22Rv1 (cell line): ENCODE data around the gene CYP21A2.

Experiments used
- CTCF ChIP-seq: fragments of 450-650 bp; IDR thresholded peaks from 2 replicates; pipeline ENCODE4 v1.5.1; 2017; ENCODE audit warnings: mild to moderate bottlenecking
- ZFX ChIP-seq: fragments of 450-650 bp; IDR thresholded peaks from 2 replicates; pipeline ENCODE4 v1.6.1; 2017; ENCODE audit warnings: antibody characterized with exemption, borderline replicate concordance

DNA sequence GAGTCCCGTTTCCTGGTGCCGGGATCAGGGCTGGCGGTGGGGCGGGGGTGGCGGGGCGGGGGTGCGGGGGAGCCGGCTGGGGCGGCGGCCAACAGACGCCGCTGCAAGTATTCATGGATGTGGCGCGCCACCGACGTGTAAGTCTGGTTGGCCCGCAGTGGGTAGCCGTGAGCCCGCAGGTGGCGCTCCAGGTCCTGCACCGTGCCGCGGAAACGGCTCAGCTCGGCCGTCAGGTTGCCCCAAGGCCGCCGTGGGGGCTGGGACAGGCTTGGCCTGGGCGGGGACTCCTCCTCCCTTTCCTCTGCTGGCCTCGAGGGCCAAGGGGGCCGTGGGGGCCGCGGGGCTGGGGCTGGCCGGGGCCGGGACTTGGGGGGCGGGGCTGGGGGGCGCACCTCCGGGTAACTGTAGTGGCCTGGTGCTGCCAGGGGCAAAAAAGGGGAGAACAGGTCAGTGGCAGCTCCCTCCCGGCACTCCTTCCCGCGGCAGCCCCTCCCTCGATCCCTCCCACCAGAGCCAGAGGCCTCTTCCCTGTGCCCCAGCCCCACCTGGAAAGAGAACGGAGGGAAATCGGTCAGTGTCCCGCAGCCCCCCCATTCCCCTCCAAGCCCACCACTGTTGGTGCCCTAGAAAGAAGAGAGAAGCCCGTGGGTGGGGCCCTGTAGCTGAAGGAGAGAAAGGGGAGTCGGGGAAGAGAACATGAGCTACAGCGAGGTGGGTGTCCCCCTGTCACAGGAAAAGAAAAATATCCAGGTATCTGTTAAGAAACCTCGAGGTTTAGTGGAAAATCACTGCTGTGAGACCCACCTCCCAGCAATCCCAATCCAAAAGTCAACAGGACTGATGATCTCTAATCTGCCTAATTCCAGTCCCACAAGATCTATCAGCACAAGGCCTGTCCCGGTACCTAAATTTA lies 49.6 kb downstream of the CYP21A2 start:
- TF ChIP-seq ZFX, result no peak
- TF ChIP-seq CTCF, result peak; percentile 67
